Mesendoderm (in vitro differentiated cells): ENCODE data around the gene TELO2. TPM values are rescaled to one million over a fixed set of nuclear protein-coding genes. Genes with fewer than 3 reads are reported as not detected.
A peak's percentile ranks its signal among the peaks of the same experiment; 100 is the strongest.

ENCODE experiments used
- DNase-seq: peaks from one replicate; pipeline ENCODE4 v3.0.0; 2013
- H2AK5ac ChIP-seq: 2 replicates; pipeline ENCODE4 v1.6.1; 2013; ENCODE audit warnings: low read length, inconsistent platforms
- H2BK120ac ChIP-seq: 2 replicates; pipeline ENCODE4 v1.6.1; 2013; ENCODE audit warnings: low read depth, mild to moderate bottlenecking, low read length, moderate library complexity, mixed read lengths
- H2BK15ac ChIP-seq: replicated peaks from 2 replicates; pipeline ENCODE4 v1.6.1; 2013; ENCODE audit warnings: low read depth, mild to moderate bottlenecking, moderate library complexity
- H2BK5ac ChIP-seq: 2 replicates; pipeline ENCODE4 v1.6.1; 2013; ENCODE audit warnings: low read length, inconsistent platforms
- H3K18ac ChIP-seq: 2 replicates; pipeline ENCODE4 v1.6.1; 2013; ENCODE audit warnings: mild to moderate bottlenecking, low read length, mixed read lengths
- H3K23ac ChIP-seq: one replicate; pipeline ENCODE4 v1.6.1; 2013; ENCODE audit warnings: low read length
- H3K27ac ChIP-seq: 2 replicates; pipeline ENCODE4 v1.5.1; 2013; ENCODE audit warnings: low read depth, mild to moderate bottlenecking, inconsistent platforms, low read length, moderate library complexity
- H3K27me3 ChIP-seq: 2 replicates; pipeline ENCODE4 v1.6.1; 2013; ENCODE audit warnings: low read length, control low read depth, mild to moderate bottlenecking, inconsistent platforms; ENCODE audit not compliant: insufficient read depth, poor library complexity
- H3K36me3 ChIP-seq: 2 replicates; pipeline ENCODE4 v1.6.1; 2013; ENCODE audit warnings: low read length, inconsistent platforms; ENCODE audit not compliant: control insufficient read depth, insufficient read depth
- H3K4ac ChIP-seq: one replicate; pipeline ENCODE4 v1.6.1; 2013; ENCODE audit warnings: low read depth, mild to moderate bottlenecking, low read length, moderate library complexity
- H3K4me1 ChIP-seq: 2 replicates; pipeline ENCODE4 v1.6.1; 2013; ENCODE audit warnings: low read depth, low read length, inconsistent platforms; ENCODE audit not compliant: control insufficient read depth
- H3K4me2 ChIP-seq: 2 replicates; pipeline ENCODE4 v1.6.1; 2013; ENCODE audit warnings: low read length
- H3K4me3 ChIP-seq: 2 replicates; pipeline ENCODE4 v1.5.1; 2013; ENCODE audit warnings: mild to moderate bottlenecking, low read length
- H3K56ac ChIP-seq: one replicate; pipeline ENCODE4 v1.6.1; 2013; ENCODE audit warnings: low read length
- H3K79me1 ChIP-seq: 2 replicates; pipeline ENCODE4 v1.6.1; 2013; ENCODE audit warnings: low read length, inconsistent platforms
- H3K79me2 ChIP-seq: 2 replicates; pipeline ENCODE4 v1.6.1; 2013; ENCODE audit warnings: mild to moderate bottlenecking, low read length; ENCODE audit not compliant: control insufficient read depth, insufficient read depth
- H3K9ac ChIP-seq: 2 replicates; pipeline ENCODE4 v1.6.1; 2013; ENCODE audit warnings: low read length, inconsistent platforms
- H4K5ac ChIP-seq: one replicate; pipeline ENCODE4 v1.6.1; 2013; ENCODE audit warnings: low read length
- H4K8ac ChIP-seq: one replicate; pipeline ENCODE4 v1.6.1; 2013; ENCODE audit warnings: low read depth, mild to moderate bottlenecking, control low read depth, low read length, moderate library complexity
- WGBS: extraction: QIAGEN DNeasy Blood & Tissue Kit; methylation state at CpG from one replicate; pipeline ENCODE4 v1.1.7; 2013; ENCODE audit warnings: low lambda C conversion rate, missing lambda C conversion rate; ENCODE audit not compliant: insufficient coverage; ENCODE audit errors: extremely low coverage; 5-methylcytosine and 5-hydroxymethylcytosine counted together
- polyA plus RNA-seq, 2 experiments: library from polyadenylated mRNA; stranded (reverse); fragments of 200-250 nt; gene quantifications; one replicate each; pipeline ENCODE4 v1.2.3, GENCODE V29; 2013

Gene TELO2
- 31.2 TPM for polyA plus RNA-seq (2013, experiment 1 of 2)
- polyA plus RNA-seq (2013, experiment 2 of 2): 31.3 TPM

GRCh38 chr16:1492923-1493745 is at the start of gene TELO2:
TELO2 (plus strand) TSS chr16:1493360; CDS start chr16:1494282, 922 bp downstream.
- H3K4me3 ChIP-seq: peak within 1 kb of the TSS; percentile 75
- peak; percentile 87 for DNase-seq
- no CpG with 5 or more reads among the region's 89 CpGs for WGBS
- peak within 1 kb of the TSS; percentile 88 for H3K9ac ChIP-seq
- H2BK15ac ChIP-seq: no peak within 1 kb of the TSS
- peak within 1 kb of the TSS; percentile 92 for H3K56ac ChIP-seq
- H3K23ac ChIP-seq: no peak within 1 kb of the TSS
- H4K8ac ChIP-seq: peak within 1 kb of the TSS; percentile 66
- H3K79me2 ChIP-seq: peaks cover 9% of the 10 kb centered on the region
- no peak within 1 kb of the TSS for H4K5ac ChIP-seq
- H2BK120ac ChIP-seq: no peak within 1 kb of the TSS
- H3K36me3 ChIP-seq: no peaks in the 10 kb centered on the region
- no peak within 1 kb of the TSS for H3K27ac ChIP-seq
- H3K79me1 ChIP-seq: peaks cover 5% of the 10 kb centered on the region
- H3K18ac ChIP-seq: peak within 1 kb of the TSS; percentile 69
- no peaks in the 10 kb centered on the region for H3K4me1 ChIP-seq
- H2BK5ac ChIP-seq: no peak within 1 kb of the TSS
- H2AK5ac ChIP-seq: no peak within 1 kb of the TSS
- no peaks in the 10 kb centered on the region for H3K27me3 ChIP-seq
- peak within 1 kb of the TSS; percentile 44 for H3K4ac ChIP-seq
- peak within 1 kb of the TSS; percentile 96 for H3K4me2 ChIP-seq

DNA sequence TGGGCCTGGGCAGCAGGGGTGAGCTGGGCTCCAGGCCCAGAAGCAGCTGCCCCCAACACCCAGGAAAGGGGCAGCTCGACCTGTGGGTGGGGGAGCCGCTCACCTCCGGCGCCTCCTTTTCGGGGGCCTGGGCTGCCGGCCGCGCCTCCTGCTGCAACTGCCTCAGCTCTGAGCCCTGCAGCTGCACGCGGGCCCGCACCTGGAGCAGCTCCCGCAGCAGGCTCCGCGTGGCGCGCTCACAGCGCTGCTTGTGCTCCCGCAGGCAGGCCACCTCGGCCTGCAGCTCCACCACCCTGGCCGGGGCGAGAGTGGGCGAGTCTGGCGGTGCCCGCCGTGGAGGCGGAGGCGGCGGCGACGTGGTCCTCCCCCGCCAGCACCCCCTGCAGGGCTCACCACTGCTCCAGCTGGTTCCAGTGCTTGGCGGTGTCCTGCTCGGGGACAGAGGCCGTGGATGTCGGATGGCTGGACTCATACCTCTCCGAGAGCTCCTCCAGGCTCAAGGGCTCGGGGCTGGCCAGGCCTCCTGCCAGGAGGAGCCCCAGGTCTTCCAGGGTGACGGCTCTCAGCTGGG is 49.7 kb upstream of the TELO2 start:
- no CpG with 5 or more reads among the region's 38 CpGs for WGBS
- H3K27ac ChIP-seq: no peak overlapping the region
- H3K18ac ChIP-seq: no peak overlapping the region
- no peak overlapping the region for H3K4me3 ChIP-seq
- no peak overlapping the region for H3K9ac ChIP-seq
- no peaks in the 10 kb centered on the region for H3K79me1 ChIP-seq
- no peak overlapping the region for H2BK120ac ChIP-seq
- H3K4ac ChIP-seq: no peak overlapping the region
- no peak overlapping the region for H4K8ac ChIP-seq
- no peak overlapping the region for H2AK5ac ChIP-seq
- no peaks in the 10 kb centered on the region for H3K4me1 ChIP-seq
- H2BK15ac ChIP-seq: no peak overlapping the region
- H3K36me3 ChIP-seq: no peaks in the 10 kb centered on the region
- H3K23ac ChIP-seq: no peak overlapping the region
- H4K5ac ChIP-seq: no peak overlapping the region
- no peak for DNase-seq
- no peak overlapping the region for H3K4me2 ChIP-seq
- no peak overlapping the region for H2BK5ac ChIP-seq
- H3K79me2 ChIP-seq: no peaks in the 10 kb centered on the region
- no peak overlapping the region for H3K56ac ChIP-seq
- no peaks in the 10 kb centered on the region for H3K27me3 ChIP-seq

DNA sequence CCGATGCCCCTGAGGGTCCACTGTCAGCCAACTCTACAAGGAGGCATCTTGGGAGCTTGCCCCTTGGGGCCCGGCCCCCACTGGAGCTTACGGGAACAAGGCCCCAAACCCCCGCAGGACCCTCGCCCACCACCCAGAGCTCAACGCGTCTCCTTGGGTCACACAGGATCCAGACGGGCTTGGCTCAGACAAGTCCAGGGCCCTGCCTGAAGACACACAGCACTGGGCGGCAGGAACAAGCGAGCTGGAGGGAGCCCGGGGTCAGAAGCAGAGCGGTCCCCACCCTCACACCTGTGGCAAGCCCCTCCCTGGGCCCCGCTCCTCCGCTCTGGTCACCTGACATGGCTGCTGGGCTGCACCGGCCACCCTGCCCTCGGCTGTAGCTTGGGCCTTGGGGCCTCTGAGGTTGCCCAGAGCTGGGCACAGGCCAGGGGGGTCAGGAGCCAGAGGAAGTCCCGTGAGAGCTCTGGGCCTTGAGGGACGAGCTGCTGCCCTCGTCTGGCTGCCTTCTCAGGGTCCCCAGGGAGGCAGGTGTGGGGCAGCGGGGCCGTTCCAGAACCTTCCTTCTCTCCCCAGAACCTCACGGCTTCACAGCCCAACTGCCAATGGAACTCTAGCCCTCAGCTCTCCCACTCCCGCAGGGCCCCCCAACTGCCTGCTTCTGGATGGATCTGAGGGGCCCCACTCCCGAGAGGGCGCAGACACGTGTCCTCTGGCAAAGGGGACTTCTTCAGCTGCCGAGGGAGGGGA is 49.0 kb upstream of the TELO2 start, which contains the start of gene CCDC154:
Gene CCDC154, minus strand, starts transcription at position 577 of the 750 bp plus-strand sequence. Its CDS starts 234 bp downstream, at position 343.
- WGBS: no CpG with 5 or more reads among the region's 27 CpGs

DNA sequence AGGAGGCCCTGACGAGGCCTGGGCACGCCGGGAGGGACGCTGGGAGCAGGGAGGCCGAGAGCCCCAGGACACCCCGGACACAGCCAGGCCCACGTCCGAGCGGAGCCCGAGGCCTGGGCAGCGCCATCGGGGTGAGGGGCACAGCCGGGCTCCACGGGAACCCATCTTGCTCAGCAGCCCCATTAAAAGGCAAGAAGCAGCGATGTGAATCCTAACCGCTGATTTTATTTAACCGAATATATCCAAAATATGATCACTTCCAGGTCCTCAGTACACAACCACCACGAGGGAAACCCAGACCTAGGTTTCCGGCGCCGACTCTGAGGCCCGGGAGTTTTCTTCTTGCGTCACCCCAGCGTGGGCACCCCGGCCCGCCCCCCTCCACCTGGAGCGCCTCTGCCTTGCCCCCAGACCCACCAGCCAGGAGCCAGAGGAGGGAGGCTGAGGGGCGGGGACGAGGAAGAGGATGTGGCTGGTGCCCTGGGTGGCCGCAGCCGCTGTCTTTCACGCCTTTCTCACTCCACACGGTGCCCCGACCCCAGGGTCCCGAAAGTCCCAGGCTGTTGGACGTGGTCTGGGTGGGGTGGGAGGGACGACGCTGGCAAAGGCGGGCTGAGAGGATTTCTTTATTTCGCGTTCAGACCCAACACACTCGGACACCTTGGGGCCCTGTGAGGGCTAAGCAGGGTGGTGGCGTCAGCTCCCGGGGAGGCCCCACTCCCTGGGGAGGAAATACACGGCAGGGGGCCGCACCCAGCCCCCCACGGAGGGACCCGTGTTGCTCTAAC is 48.2 kb upstream of the TELO2 start:
- no peak for DNase-seq
- no peak overlapping the region for H3K4me2 ChIP-seq
- H2BK120ac ChIP-seq: no peak overlapping the region
- H3K27ac ChIP-seq: no peak overlapping the region
- no peak overlapping the region for H2BK5ac ChIP-seq
- H3K4me3 ChIP-seq: no peak overlapping the region
- H3K4ac ChIP-seq: no peak overlapping the region
- no peak overlapping the region for H4K5ac ChIP-seq
- no peak overlapping the region for H2BK15ac ChIP-seq
- H3K79me2 ChIP-seq: no peaks in the 10 kb centered on the region
- no CpG with 5 or more reads among the region's 48 CpGs for WGBS
- no peak overlapping the region for H3K56ac ChIP-seq
- H3K27me3 ChIP-seq: no peaks in the 10 kb centered on the region
- H3K23ac ChIP-seq: no peak overlapping the region
- H3K79me1 ChIP-seq: no peaks in the 10 kb centered on the region
- no peaks in the 10 kb centered on the region for H3K4me1 ChIP-seq
- H2AK5ac ChIP-seq: no peak overlapping the region
- no peak overlapping the region for H3K18ac ChIP-seq
- no peak overlapping the region for H4K8ac ChIP-seq
- H3K36me3 ChIP-seq: no peaks in the 10 kb centered on the region
- no peak overlapping the region for H3K9ac ChIP-seq

More for the DNA sequence above, 49.0 kb upstream of the TELO2 start, which contains the start of gene CCDC154:
- DNase-seq: no peak
- no peaks in the 10 kb centered on the region for H3K79me2 ChIP-seq
- no peaks in the 10 kb centered on the region for H3K4me1 ChIP-seq
- no peak within 1 kb of the TSS for H2AK5ac ChIP-seq
- H4K8ac ChIP-seq: no peak within 1 kb of the TSS
- H3K56ac ChIP-seq: no peak within 1 kb of the TSS
- no peak within 1 kb of the TSS for H3K4me3 ChIP-seq
- H2BK5ac ChIP-seq: no peak within 1 kb of the TSS
- no peak within 1 kb of the TSS for H3K18ac ChIP-seq
- no peak within 1 kb of the TSS for H3K23ac ChIP-seq
- no peaks in the 10 kb centered on the region for H3K36me3 ChIP-seq
- H2BK120ac ChIP-seq: no peak within 1 kb of the TSS
- no peak within 1 kb of the TSS for H3K27ac ChIP-seq
- no peaks in the 10 kb centered on the region for H3K27me3 ChIP-seq
- no peak within 1 kb of the TSS for H4K5ac ChIP-seq
- no peak within 1 kb of the TSS for H3K9ac ChIP-seq
- H3K4me2 ChIP-seq: no peak within 1 kb of the TSS
- H3K4ac ChIP-seq: no peak within 1 kb of the TSS
- no peaks in the 10 kb centered on the region for H3K79me1 ChIP-seq
- H2BK15ac ChIP-seq: no peak within 1 kb of the TSS

GRCh38 chr16:1445518-1446203 is 47.5 kb upstream of the TELO2 start:
- H3K18ac ChIP-seq: no peak overlapping the region
- no peak overlapping the region for H4K5ac ChIP-seq
- no peak overlapping the region for H3K4ac ChIP-seq
- no peaks in the 10 kb centered on the region for H3K79me1 ChIP-seq
- no peak overlapping the region for H3K9ac ChIP-seq
- no peaks in the 10 kb centered on the region for H3K79me2 ChIP-seq
- H3K27me3 ChIP-seq: no peaks in the 10 kb centered on the region
- no peaks in the 10 kb centered on the region for H3K36me3 ChIP-seq
- H3K4me3 ChIP-seq: no peak overlapping the region
- no peak overlapping the region for H3K23ac ChIP-seq
- no peak overlapping the region for H3K56ac ChIP-seq
- no peak overlapping the region for H3K4me2 ChIP-seq
- no peak overlapping the region for H2BK120ac ChIP-seq
- no peak overlapping the region for H2BK15ac ChIP-seq
- DNase-seq: no peak
- no peak overlapping the region for H2AK5ac ChIP-seq
- no peaks in the 10 kb centered on the region for H3K4me1 ChIP-seq
- no CpG with 5 or more reads among the region's 25 CpGs for WGBS
- no peak overlapping the region for H2BK5ac ChIP-seq
- no peak overlapping the region for H4K8ac ChIP-seq
- no peak overlapping the region for H3K27ac ChIP-seq
